NCI-H1048 (cell line): ENCODE results near the gene LONP2.
"Not testable (repeated sequence)": the region's sequence is repeated elsewhere in the genome, so short reads cannot be mapped to it uniquely, and the experiment has no call there.

Source experiments
- DNase-seq: peaks from one replicate; lab custom pipeline; 2025; lab: John Stamatoyannopoulos, UW

LONP2 gene

DNA sequence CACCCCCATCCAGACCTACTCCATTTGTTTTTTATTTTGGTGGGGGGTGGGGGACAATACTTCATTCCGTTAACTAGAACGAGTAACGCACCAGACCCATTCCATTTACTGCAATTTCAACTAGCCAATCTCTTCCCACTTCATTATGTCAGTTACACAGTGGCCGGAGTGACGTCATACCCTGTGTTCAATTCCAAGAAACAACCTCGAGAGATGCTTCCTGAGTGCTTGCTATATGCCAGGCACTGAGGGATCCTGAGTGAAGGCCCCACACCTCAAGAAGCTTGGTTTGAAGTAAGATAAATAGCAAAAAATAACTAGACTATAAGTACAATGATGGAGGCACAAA lies 150.2 kb downstream of the LONP2 start:
- DNase-seq = no peak

- DNase-seq = no peak
These were observed 151.3 kb downstream of the LONP2 start for GRCh38 chr16:48395375-48395774.

DNA sequence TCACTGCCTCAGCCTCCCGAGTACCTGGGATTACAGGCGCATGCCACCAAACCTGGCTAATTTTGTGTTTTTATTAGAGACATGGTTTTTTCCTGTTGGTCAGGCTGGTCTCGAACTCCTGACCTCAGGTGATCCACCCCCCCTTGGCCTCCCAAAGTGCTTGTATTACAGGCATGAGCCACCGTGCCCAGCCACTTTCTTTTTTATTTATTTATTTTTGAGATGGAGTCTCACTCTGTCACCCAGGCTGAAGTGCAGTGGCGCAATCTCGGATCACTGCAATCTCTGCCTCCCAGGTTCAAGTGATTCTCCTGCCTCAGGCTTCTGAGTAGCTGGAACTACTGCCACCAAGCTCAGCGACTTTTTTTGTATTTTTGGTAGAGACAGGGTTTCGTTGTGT lies 158.4 kb downstream of the LONP2 start:
- DNase-seq = not testable (repeated sequence)

DNA sequence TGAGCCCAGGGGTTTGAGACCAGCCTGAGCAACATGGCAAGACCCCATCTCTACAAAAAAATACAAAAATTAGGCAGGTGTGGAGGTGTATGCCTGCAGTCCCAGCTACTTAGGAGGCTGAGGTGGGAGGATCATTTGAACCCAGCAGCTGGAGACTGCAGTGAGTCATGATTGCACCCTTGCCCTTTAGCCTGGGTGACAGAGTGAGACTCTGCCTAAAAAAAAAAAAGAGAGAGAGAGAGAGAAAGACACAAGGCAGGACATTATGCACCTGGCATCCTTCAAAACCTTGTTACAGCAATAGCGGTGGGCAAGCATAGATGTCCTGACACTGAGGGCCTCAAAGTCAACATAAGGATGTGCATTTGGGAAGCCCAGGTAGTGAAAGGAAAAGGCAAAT lies 161.1 kb downstream of the LONP2 start:
- no peak for DNase-seq

GRCh38 chr16:48405907-48406306 lies 161.8 kb downstream of the LONP2 start:
- no peak for DNase-seq
